Upper lobe of right lung (tissue), 1 donor: Measurements from ENCODE around the gene RYR1. TPM values are rescaled to one million over a fixed set of nuclear protein-coding genes. Genes with fewer than 3 reads are reported as not detected.
A peak's percentile ranks its signal among the peaks of the same experiment; 100 is the strongest.

Experiments used
- ATAC-seq: fragments of 200-7000 bp; cut with Tn5 transposase; one replicate; pipeline ENCODE4 v1.9.1; 2020; ENCODE audit warnings: mild to moderate bottlenecking, moderate library complexity
- DNase-seq: peaks from one replicate; pipeline ENCODE4 v3.0.0-alpha.2; 2020
- H3K27ac ChIP-seq: fragments of 200-600 bp; one replicate; pipeline ENCODE4 v1.8.0; 2022
- H3K27me3 ChIP-seq: fragments of 200-600 bp; one replicate; pipeline ENCODE4 v1.8.0; 2022; ENCODE audit warnings: mild to moderate bottlenecking
- H3K36me3 ChIP-seq: fragments of 200-600 bp; one replicate; pipeline ENCODE4 v1.8.0; 2022
- H3K4me1 ChIP-seq: fragments of 200-600 bp; one replicate; pipeline ENCODE4 v1.8.0; 2022
- H3K4me3 ChIP-seq: fragments of 200-600 bp; one replicate; pipeline ENCODE4 v1.8.0; 2022; ENCODE audit warnings: mild to moderate bottlenecking
- H3K9me3 ChIP-seq: fragments of 200-600 bp; one replicate; pipeline ENCODE4 v1.8.0; 2022
- CTCF ChIP-seq: fragments of 200-600 bp; IDR thresholded peaks from one replicate; pipeline ENCODE4 v1.8.0; 2022; ENCODE audit warnings: antibody characterized with exemption
- intact Hi-C: fragments of 100-400 bp; cut with DNase I; formaldehyde crosslinking; loops from one replicate; pipeline ENCODE4 v1.11.0; 2022
- total RNA-seq: library from RNA; stranded (reverse); fragmentation: NEBNext Ultra II Directional; extraction: Animal tissue kit (Norgen Biotek cat#: 25700); gene quantifications from one replicate; pipeline ENCODE4 v1.2.1, GENCODE V29; 2021
- donor health status: DM: no; HTN: yes; CAD: no; lungs with severe emphysema.

The RYR1 gene
- total RNA-seq, 1 donor from 2014 or later = 6.5 TPM

DNA sequence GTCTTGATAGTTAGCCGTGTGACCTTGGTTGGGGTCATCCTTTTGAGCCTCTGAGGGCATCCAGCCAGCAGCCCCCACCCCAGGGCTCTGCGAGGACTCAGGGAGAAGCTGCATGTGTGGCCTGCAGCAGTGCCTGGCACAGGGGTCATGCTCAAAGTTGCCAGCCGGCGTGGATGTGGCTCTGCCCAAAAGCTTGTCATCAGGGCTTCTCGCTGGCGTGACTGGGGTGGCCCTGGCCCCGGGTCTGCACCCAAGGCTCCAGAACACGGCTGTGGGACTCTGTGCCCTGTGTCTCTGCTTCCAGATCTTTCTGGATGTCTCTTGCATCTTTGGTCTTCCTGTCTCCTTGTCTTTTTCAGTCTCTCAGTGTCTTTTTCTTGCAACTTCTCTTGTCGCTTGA is 90.9 kb downstream of the RYR1 start:
- intact Hi-C loops = no loop called here
- no peak overlapping the region for H3K4me3 ChIP-seq
- H3K4me1 ChIP-seq = no peaks in the 10 kb centered on the region
- DNase-seq (no peak), ATAC-seq (no peak)
- peaks cover 6% of the 10 kb centered on the region for H3K27me3 ChIP-seq
- TF ChIP-seq CTCF = no peak
- H3K36me3 ChIP-seq = no peaks in the 10 kb centered on the region
- H3K27ac ChIP-seq = no peak overlapping the region
- H3K9me3 ChIP-seq = no peaks in the 10 kb centered on the region

GRCh38 chr19:38524994-38525634 is 91.6 kb downstream of the RYR1 start:
- Histone ChIP-seq H3K9me3 (no peaks in the 10 kb centered on the region), H3K36me3 (no peaks in the 10 kb centered on the region), H3K27me3 (peaks cover 9% of the 10 kb centered on the region), H3K4me1 (no peaks in the 10 kb centered on the region), H3K4me3 (no peak overlapping the region), H3K27ac (no peak overlapping the region)
- peak; percentile 15 for ATAC-seq
- intact Hi-C loops = no loop called here
- no peak for DNase-seq
- TF ChIP-seq CTCF = no peak

DNA sequence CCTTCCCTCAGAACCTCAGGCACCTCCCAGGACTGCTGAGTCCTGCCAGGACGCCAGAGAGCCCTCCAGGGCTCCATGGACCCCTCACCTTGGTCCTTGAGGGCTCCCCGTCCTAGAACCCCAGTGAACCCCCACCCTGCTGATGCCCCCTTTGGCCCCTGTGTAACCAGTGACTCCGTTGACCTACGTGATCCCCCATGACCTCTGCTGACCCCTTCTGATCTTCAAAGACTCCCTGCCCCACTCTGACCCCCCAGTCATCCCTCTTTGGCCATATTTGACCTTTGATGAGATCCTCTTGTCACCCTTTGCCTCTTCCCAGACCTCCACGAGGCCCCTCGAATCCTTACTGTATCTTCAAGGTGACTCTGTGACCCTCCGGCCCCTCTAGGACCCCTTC is 92.9 kb downstream of the RYR1 start:
- H3K36me3 ChIP-seq = no peaks in the 10 kb centered on the region
- DNase-seq (no peak), ATAC-seq (no peak)
- H3K27me3 ChIP-seq = peaks cover 9% of the 10 kb centered on the region
- no peak overlapping the region for H3K4me3 ChIP-seq
- H3K4me1 ChIP-seq = no peaks in the 10 kb centered on the region
- H3K27ac ChIP-seq = no peak overlapping the region
- no peak for TF ChIP-seq CTCF
- intact Hi-C loops = no loop called here
- no peaks in the 10 kb centered on the region for H3K9me3 ChIP-seq

DNA sequence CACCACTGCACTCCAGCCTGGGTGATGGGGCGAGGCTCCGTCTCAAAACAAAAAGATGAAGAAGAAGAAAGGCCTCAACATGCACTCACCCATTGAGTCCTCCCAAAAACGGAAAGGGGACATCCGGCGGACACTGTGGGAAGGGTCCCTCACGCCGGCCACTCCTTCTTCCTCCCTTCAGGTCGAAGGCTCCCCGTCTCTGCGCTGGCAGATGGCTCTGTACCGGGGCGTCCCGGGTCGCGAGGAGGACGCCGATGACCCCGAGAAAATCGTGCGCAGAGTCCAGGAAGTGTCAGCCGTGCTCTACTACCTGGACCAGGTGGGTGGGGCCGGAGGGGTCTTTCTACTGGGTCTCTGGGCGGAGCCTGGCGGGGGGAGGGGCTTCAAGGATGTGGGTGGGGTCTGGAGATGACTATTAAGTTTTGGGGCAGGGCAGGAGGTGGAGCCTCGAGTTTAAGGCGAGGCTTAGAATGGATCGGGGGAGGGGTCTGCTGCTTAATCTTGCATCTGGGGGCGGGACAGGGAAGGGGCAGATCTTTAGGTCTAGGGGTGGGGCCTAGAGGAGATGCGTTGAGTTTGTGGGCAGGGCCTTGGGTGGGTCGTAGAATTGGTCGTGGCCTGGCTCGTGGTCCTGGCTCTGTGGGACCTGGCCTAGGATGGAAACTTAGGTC is 94.1 kb downstream of the RYR1 start:
- DNase-seq (no peak), ATAC-seq (no peak)
- H3K36me3 ChIP-seq = no peaks in the 10 kb centered on the region
- intact Hi-C loops = no loop called here
- no peak overlapping the region for H3K27ac ChIP-seq
- H3K4me3 ChIP-seq = no peak overlapping the region
- TF ChIP-seq CTCF = no peak
- H3K9me3 ChIP-seq = no peaks in the 10 kb centered on the region
- H3K27me3 ChIP-seq = peaks cover 9% of the 10 kb centered on the region
- no peaks in the 10 kb centered on the region for H3K4me1 ChIP-seq

DNA sequence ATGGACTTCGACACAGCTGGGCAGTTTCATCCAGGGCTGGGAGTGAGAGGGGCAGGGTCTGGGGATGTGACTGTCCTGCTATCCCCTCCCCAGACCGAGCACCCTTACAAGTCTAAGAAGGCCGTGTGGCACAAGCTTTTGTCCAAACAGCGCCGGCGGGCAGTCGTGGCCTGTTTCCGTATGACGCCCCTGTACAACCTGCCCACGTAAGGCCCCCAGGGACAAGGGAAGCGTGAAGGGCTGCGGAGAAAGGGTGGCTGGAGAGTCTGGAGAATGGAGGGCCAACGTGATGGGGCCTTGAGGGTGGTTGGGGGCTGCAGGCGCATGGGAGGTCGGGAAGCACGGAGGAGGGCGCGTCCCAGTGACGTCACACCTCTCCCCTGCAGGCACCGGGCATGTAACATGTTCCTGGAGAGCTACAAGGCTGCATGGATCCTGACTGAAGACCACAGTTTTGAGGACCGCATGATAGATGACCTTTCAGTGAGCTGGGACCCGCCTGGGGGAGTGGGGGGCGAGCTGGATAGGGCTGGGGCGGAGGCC is 94.8 kb downstream of the RYR1 start:
- Histone ChIP-seq H3K4me1 (no peaks in the 10 kb centered on the region), H3K9me3 (no peaks in the 10 kb centered on the region), H3K4me3 (no peak overlapping the region), H3K27me3 (peaks cover 9% of the 10 kb centered on the region), H3K36me3 (no peaks in the 10 kb centered on the region), H3K27ac (no peak overlapping the region)
- DNase-seq (no peak), ATAC-seq (no peak)
- no peak for TF ChIP-seq CTCF
- intact Hi-C loops = no loop called here
